Stimulated activated naive CD4-positive, alpha-beta T cell (primary cell): ENCODE measurements around the gene CARD6.
"Not testable (repeated sequence)": the region's sequence is repeated elsewhere in the genome, so short reads cannot be mapped to it uniquely, and the experiment has no call there.

Source experiments
- DNase-seq, 6 experiments: peaks; one replicate each; lab custom pipeline; 2025; lab: John Stamatoyannopoulos, UW

The CARD6 gene, protein sequence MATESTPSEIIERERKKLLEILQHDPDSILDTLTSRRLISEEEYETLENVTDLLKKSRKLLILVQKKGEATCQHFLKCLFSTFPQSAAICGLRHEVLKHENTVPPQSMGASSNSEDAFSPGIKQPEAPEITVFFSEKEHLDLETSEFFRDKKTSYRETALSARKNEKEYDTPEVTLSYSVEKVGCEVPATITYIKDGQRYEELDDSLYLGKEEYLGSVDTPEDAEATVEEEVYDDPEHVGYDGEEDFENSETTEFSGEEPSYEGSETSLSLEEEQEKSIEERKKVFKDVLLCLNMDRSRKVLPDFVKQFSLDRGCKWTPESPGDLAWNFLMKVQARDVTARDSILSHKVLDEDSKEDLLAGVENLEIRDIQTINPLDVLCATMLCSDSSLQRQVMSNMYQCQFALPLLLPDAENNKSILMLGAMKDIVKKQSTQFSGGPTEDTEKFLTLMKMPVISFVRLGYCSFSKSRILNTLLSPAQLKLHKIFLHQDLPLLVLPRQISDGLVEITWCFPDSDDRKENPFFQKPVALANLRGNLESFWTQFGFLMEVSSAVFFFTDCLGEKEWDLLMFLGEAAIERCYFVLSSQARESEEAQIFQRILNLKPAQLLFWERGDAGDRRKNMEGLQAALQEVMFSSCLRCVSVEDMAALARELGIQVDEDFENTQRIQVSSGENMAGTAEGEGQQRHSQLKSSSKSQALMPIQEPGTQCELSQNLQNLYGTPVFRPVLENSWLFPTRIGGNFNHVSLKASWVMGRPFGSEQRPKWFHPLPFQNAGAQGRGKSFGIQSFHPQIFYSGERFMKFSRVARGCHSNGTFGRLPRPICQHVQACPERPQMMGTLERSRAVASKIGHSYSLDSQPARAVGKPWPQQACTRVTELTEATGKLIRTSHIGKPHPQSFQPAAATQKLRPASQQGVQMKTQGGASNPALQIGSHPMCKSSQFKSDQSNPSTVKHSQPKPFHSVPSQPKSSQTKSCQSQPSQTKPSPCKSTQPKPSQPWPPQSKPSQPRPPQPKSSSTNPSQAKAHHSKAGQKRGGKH

DNA sequence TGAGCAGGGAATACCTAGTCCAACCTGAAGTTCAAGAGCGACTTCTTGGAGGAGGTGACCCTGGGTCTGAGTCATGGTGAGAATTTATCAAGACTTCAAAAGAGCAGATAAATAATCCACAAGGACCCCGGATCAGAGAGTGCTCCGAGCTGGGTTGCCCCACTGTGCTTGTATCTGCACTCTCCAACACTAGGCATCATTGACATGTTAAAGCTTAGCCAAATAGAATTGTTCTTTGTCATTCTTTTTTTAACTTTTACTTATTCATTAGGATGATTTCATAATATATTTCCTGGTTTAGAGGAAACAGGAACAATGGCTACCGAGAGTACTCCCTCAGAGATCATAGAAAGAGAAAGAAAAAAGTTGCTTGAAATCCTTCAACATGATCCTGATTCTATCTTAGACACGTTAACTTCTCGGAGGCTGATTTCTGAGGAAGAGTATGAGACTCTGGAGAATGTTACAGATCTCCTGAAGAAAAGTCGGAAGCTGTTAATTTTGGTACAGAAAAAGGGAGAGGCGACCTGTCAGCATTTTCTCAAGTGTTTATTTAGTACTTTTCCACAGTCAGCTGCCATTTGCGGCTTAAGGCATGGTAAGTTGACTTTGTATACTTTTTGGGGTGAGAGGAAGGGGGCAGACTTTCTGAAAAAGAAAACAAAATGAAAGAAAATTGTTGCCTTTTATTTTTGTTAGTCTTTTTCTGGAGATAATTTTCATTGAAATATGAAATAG is at the start of gene CARD6:
Gene CARD6 (plus strand): TSS at position 300 of the 738 bp plus-strand sequence. CDS start 16 bp downstream, at position 316.
- peak in 2 of 6 experiments; percentile 8 to 9 for DNase-seq

DNA sequence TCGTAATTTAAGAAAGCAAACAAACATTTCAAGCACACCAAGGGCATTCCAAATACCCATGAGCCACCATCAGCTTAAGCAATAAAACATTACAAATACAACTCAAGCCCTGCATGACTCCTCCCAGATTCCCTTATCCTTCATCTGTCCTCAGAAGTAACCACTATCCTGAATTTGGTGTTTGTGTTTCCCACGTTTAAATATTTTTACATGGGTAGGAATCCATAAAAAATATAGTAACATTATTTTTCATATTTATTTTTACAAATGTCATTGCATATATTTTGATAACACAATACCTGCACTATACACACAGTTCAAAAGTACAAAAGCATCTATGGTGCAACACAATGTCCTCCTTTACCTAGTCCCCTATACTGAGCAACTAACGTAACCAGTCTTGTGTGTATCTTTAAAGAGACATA is 49.4 kb upstream of the CARD6 start:
- no peak for DNase-seq

DNA sequence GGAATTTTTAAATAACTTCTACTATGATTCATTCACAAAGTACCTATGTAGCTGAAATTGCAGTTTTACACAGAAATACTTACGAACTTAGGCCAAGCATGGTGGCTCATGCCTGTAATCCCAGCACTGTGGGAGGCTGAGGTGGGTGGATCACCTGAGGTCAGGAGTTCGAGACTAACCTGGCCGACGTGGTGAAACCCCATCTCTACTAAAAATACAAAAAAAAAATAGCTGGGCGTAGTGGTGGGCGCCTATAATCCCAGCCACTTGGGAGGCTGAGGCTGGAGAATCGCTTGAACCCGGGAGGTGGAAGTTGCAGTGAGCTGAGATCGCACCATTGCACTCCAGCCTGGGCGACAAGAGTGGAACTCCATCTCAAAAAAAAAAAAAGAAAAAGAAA is 48.5 kb upstream of the CARD6 start:
- DNase-seq: not testable (repeated sequence)

DNA sequence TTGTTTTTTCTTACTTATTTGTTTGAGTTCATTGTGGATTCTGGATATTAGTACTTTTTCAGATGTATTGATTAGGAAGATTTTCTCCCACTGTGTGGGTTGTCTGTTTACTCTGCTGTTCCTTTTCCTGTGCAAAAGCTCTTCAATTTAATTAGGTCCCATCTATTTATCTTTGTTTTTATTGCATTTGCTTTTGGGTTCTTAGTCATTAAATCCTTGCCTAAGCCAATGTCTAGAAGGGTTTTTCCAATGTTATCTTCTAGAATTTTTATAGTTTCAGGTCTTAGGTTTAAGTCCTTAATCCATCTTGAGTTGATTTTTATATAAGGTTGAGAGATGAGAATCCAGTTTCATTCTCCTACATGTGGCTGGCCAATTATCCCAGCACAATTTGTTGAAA is 46.8 kb upstream of the CARD6 start:
- not testable (repeated sequence) for DNase-seq

DNA sequence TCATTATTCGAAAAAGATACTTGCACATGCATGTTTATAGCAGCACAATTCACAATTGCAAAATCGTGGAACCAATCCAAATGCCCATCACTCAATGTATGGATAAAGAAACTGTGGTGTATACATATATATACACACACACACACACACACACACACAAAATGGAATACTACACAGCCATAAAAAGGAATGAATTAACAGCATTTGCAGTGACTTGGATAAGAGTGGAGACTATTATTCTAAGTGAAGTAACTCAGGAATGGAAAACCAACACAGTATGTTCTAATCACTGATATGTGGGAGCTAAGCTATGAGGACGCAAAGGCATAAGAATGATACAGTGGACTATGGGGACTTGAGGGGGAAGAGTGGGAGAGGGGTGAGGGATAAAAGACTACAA is 46.3 kb upstream of the CARD6 start:
- not testable (repeated sequence) for DNase-seq

DNA sequence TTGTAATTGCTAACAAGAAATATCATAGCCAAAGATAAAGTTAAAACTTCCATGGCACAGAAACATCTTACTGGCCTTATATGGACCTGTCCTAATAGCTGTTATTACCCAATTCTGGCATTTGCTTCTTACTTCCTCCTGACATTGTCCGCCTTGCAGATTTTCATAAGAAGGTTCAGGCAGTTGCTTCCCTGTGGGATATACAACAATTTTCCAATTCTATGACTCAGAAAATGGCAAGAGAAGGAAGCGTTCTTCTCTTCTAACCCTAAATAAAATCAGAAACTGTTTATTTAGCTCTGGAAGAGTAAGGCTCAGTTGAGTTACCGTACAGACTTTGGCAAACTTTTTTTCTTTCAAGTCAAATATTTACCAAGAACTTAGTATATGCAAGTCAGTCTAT is 44.7 kb upstream of the CARD6 start:
- DNase-seq: no peak

DNA sequence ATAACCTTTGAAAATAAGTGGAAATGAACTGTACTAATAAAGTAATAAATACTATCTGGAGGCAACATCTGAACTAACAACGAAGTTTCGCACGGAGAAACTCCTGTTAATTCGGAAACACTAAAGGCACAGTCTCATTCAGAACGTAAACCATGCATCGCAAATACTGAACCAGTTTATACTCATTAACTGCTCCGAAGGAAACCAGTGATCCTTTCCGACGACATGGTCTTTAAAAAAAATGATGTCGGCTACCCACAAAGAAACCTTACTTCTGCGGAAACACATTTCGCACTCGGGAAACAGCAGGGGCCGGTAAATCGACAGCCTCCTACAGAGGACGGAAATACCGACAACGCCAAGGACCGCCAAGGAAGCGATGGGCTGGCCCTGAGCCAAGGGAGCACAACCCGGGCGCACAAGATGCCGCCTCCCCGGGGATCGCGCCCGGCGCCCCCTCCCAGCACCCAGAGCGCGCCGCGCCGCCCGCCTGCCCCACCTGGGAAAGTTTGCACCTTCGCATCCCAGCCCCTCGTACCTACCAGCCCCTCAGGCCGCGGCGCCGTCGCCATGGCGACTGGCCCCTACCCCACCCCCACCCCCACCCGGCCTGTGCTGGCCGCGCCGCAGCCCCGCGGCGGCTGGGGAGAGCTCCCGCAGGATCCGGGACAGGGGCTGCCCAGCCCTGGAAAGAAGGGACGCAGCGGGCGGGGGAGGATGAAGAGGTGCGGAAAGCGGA is 43.7 kb upstream of the CARD6 start:
- peak; percentile 57 to 81 (median 74) for DNase-seq

DNA sequence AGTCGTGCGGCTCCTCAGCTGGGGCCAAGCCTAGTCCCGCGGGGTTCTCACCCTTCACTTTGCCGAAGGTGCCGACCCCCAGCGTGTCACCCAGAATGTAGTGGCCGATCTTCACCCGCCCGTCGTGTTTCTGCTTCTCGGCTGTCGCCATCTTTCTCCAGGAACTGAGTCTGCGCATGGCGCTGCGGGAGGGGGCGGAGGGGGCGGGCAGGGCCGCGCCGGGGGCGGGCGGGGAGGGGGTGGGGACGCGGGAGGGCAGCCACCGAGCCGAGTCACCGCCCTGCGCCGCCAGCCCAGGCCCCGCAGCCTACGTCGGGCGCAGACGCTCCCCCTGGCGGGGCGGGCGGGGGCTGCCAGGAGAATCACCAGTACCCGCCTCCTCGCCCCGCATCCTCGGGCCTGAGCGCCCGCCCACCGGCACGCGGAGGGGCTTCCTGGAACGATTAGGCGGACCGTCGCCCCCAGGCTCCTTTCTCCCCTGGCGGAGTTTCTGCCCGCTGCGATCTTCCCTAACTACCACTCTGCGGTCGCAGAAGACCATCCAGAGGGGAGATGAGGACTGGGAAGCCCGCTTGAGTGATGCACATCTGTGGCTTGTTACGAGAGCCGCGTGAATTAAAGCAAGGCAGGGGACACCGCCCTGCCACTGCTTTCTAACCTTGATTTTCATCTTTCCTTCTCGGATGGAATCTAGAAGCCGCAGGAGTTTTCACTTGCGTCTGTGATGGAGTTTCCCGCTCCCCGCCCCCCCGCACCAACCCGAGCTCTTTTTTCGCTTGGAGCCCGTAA is 43.0 kb upstream of the CARD6 start, which contains the start of gene PRKAA1:
Gene PRKAA1 (minus strand): TSS at position 363 of the 789 bp plus-strand sequence. CDS start 185 bp downstream, at position 178.
- DNase-seq: peak; percentile 84 to 91 (median 88)

DNA sequence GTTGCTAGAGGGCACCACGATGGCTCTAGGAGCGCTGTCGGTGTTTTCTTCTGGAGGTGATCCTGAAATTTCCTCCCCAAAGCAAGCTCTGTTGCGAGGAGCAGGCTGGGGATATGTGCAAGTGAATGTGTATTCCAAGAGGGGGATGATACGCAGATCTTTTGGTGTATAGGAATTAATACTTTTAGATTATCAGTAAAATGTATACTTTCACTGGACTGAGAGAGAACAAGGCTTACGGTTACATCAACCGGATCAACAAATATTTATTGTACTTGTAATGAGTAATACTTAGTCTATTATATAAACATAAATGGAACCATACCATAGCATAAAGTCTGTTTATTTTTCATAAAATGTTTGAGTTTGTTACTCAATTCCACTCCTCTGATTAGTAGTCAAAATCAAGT is 42.4 kb upstream of the CARD6 start:
- DNase-seq: no peak

DNA sequence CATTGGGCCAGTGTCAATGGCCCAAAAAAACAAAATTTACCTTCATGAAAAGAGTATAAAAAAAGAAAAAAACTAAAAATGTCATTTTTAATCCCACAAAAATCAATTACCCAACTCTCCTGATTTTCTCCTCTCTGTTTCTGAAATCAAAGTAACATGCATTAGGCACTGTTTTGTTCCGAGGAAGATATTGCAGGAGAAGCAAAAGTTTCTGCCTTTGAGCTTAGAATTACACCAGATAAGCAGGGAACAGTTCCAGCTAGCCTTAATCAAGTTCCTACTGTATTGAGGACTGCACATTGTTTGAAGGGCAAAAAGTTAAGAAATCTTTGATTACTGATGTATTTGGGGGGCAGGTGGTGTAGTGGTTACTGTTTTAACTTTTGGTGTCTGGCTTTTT is 41.9 kb upstream of the CARD6 start:
- no peak for DNase-seq

DNA sequence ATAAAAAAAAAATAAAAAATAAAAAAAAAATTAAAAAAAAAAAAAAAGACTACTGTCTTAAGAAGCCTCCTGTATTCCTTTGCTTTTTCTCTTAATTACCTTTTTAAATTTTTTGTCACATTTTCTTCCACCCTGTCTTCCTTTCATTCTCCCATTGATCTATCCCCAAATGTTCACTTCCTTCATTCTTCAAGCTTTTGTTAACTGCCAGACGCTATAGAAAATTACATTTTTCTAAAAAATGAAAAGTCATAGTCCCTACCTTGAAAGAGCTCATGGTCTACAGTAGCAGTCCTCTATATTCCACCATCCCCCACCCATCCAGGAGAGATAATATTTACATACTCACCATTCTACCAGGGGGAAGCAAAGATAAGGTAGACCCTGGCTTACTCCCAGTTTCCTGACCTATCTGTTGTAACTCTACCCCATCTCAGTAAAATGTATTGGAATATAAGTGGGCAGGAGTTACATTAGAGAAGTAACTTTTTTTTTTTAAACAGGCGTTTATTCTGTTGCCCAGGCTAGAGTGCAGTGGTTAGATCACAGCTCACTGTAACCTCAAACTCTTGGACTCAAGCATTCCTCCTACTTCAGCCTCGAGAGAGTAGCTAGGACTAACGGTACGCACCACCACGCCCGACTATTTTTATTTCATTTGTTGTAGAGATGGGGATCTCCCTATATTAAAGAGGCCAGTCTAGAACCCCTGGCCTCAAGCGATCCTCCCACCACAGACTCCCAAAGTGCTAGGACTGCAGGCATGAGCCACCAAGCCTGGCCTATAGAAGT is 39.2 kb upstream of the CARD6 start:
- DNase-seq: no peak

DNA sequence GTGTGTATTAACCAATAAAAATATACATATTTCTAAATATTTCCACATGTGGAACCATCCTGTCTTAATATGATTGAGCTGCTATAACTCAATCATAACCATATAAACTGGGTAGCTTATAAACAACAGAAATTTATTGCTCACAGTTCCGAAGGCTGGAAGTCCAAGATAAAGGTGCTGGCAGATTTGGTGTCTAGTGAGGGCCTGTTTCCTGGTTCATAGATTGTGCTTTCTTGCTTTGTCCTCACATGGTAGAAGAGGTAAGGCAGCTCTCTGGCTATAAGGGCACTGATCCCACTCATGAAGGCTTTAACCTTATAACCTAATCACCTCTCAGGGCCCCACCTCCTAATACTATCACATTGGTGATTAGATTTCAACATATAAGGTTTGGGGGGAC is 29.0 kb upstream of the CARD6 start:
- no peak for DNase-seq

DNA sequence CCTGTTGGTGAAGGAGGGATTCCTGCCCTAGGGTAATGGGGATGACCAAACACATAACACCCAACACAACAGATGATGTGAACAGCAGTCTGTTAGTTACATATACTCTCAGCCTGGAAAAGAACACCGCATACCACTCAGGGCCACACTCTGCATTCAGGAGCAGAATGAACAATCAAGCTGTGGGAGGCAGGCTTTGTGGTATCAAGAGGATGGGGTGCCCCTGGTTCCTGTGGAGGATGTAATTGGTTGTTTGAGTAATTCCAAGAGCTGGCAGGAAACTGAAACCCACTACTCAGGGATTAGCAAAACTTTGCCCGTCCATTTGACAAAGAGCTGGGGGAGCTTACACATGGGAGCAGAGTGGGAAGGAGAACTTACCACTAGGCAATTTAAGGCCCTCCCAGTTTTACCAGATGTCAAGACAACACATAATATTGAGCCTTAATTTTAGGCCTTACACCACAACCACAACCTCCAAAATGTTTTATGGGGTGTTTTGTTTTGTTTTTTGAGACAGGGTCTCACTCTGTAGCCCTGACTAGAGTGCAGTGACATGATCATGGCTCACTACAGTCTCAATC is 27.4 kb upstream of the CARD6 start:
- no peak for DNase-seq

DNA sequence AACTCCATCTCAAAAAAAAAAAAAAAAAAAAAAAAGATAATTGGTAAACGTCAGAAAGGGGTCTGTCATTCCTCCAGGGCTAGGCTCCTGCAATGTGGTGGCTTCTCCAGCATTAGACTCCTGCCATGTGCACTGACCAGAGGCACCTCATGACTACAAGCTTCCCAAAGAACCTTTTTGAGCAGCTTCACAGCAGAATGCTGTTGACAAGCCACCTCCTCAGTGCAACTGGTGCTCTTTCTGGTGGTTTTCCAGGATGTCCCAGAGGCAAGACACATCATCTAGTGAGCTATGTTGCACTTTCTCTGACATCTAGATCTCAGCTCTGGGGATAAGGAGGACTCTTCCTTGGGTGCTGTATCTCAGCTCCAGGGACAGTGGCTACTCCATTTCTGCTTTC is 17.7 kb upstream of the CARD6 start:
- no peak for DNase-seq

DNA sequence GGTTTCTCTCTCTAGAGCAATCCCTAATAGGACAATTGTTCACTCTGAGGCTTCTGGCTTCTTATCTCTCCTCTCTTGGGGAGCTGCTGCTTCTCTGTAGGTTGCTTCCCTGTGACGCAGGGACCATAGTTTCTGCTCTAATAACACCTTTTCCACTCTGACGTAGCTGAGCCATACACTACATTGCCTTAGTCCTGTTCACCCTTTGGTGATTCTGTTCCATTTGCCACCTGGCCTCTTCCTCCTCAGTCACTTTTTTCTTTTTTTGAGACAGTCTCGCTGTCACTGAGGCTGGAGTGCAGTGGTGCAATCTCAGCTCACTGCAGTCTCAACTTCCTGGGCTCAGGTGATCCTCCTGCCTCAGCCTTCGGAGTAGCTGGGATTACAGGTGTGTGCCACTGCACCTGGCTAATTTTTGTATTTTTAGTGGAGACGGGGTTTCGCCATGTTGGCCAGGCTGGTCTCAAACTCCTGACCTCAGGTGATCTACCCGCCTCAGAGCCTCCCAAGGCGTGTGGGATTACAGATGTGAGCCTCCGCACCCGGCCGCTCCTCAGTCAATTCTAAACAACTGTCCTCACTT is 15.6 kb upstream of the CARD6 start:
- not testable (repeated sequence) for DNase-seq

DNA sequence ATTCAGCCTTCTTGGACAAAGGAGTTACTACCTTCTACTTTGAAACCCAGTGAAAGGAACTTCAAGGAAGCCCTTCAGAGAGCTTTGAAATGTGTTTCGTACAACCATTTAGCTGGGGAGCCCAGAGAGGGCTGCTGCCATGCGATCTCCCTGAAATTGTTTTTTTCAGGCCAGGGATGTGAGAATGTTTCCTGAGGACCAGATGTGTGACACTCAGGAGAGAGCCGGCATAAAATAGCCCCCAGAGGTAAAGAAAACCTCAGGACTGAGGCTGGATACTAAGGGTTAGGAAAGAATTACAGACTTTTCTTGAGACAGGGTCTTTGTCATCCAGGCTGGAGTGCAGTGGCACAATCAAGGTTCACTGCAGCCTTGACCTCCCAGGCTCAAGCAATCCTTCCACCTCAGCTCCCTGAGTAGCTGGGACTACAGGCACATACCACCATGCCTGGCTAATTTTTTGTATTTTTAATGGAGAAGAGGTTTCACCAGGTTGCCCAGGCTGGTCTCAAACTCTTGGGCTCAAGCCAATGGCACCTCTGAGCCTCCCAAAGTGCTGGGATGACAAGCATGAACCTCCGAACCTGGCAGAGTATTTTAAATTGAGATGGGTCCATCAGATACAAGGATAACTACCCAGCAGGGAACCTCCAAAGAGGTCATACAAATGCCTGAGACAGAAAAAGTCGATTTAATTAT is 14.5 kb upstream of the CARD6 start:
- no peak for DNase-seq

DNA sequence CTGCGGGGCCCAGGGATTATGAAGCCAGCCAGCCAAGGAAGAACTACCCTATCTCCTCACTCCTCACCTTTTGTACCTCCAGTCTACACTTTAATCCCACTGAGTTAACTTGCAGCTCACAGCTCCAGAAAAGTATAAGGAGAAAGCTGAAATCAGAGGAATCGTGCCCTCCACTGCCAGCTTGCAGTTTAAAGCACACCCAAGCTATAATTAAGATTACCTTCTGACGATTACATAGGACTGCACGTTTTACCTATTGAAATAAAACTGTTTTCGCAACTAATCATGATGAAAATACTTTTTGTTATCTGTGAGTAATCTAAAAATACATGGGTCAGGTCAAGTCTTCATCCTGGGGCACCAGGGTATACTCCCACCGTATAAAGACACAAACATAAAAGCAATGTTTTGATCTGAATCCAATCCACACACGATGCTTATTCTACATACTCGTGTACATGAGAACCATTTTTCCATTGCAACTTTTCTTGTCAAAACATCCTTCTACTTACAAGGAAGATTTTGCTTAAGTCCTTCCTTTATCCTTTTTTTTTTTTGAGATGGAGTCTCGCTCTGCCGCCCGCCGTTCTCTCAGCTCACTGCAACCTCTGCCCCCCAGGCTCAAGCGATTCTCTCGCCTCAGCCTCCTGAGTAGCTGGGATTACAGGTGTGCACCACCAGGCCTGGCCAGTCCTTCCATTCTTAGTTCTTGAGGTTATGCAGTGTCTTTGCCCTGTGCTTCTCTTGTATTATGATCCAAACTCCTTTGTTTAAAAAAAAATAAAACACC is 13.8 kb upstream of the CARD6 start:
- DNase-seq: no peak
